ENCODE data around the gene POLRMT.
"Not testable (repeated sequence)": the region's sequence is repeated elsewhere in the genome, so short reads cannot be mapped to it uniquely, and the experiment has no call there.

POLRMT gene

DNA sequence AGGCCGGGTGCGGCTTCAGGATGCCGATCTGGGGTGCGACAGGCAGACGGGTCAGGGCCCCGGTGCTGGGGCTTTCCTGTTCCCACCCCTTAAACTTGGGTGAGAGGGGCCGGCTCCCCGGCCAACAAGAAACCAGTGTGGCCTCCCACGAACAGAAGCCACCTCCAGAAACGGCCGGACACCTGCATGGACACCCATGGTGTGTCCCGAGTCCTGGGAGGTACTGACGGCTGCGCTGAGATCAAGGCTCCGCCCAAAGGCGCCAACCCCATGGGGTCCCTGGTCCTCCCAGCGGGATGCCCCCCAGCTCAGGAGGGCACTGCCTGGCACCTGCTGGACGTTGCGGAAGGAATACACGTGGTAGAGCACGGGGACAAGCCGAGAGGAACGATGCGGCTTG, 11.5 kb downstream of the POLRMT start:
- TF ChIP-seq, protein P1, sequence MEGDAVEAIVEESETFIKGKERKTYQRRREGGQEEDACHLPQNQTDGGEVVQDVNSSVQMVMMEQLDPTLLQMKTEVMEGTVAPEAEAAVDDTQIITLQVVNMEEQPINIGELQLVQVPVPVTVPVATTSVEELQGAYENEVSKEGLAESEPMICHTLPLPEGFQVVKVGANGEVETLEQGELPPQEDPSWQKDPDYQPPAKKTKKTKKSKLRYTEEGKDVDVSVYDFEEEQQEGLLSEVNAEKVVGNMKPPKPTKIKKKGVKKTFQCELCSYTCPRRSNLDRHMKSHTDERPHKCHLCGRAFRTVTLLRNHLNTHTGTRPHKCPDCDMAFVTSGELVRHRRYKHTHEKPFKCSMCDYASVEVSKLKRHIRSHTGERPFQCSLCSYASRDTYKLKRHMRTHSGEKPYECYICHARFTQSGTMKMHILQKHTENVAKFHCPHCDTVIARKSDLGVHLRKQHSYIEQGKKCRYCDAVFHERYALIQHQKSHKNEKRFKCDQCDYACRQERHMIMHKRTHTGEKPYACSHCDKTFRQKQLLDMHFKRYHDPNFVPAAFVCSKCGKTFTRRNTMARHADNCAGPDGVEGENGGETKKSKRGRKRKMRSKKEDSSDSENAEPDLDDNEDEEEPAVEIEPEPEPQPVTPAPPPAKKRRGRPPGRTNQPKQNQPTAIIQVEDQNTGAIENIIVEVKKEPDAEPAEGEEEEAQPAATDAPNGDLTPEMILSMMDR (IDR thresholded peaks at IDR 0.05; ENCODE audit: low read depth, low read length), result no peak

DNA sequence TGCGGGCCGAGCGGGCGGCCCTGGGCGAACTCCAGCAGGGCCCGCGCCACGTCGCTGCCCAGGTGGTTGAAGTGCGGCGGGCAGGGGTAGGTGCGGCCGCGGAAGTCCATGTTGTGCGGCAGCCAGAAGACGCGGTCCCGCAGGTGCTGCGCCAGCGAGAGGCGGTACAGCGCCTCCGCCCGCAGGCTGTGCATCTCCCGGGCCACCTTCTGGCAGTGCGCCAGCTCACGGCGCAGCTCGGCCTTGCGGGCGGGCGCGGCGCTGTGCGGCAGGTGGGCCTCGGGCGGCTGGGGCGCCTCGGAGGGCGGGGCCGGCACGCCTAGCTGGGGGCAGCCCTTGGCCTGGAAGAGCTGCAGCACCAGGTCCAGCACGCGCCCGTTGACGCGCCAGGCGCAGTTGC, 12.1 kb downstream of the POLRMT start:
- not testable (repeated sequence) for DNase-seq (ENCODE audit: extremely low read depth, low read depth)

More for the DNA sequence above, 11.5 kb downstream of the POLRMT start:
- DNase-seq (ENCODE audit: extremely low read depth, low read depth), result no peak

DNA sequence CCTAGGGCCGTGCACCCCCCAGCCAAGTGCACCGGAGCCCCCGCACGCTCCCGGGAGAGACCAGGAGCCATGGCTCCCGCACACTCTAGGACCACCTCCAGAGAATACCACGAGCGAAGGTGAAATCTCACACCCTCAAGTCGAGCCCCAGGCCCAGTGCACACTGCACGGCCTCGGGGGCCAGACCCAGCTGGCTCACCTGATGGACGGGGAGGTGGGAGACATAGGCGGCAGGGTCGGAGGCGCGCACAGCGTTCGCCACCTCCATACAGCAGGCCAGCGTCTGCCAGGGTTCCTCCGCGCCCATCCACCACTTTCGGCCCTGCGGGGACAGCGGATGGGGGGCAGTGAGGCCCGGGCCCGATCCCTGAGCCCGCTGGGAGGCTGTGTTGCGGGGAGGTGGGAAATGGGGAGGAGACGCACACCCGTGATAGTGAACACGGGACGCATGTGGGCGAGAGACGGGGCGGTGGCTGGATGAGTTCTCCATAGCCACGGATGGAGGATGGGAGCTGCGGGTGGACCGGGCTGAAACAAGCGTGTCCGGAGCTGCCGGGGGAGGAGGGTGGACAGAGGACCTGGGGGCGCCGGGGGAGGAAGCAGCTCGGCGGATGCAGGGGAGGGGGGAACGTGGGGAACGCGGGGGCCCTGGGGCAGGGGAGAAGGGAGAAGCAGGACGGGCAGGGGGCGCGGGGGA, 13.0 kb downstream of the POLRMT start:
- TF ChIP-seq, protein P1 (IDR thresholded peaks at IDR 0.05; ENCODE audit: low read depth, low read length), result no peak
- no peak for DNase-seq (ENCODE audit: extremely low read depth, low read depth)

DNA sequence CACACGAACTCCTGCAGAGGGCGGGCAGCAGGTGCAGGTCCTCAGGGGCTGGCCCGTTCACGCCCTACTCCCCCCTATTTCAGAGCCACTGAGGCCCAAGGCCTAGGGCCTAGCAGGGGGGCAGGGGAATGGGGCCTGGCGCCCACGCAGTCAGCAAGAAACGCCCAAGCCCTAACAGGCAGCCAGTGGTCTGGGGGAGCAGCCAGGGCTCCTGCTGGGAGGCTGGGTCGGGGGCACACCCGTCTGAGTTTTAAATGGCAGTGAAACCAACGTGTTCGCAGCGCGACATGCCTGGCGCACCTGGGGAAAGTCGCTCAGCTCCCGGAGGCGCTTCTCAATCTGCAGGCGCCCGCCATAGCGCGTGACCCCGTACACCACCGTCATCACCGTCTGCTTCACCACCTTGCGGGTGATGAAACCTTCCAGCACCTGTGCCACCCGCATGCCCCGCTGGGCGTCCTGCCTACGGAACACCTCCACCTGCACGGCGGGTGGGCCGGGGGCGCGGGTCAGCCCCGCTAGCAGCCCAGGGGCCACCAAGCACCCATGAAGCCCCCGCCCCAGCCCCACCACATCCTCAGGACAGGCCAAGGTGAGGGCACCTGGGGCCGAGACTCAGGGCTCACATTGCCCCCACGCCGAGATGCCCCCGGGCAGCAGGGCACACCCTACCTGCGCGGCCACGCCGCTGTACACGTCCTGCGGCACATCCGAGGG, 13.9 kb downstream of the POLRMT start:
- TF ChIP-seq, protein P1 (IDR thresholded peaks at IDR 0.05; ENCODE audit: low read depth, low read length), result no peak
- no peak for DNase-seq (ENCODE audit: extremely low read depth, low read depth)

DNA sequence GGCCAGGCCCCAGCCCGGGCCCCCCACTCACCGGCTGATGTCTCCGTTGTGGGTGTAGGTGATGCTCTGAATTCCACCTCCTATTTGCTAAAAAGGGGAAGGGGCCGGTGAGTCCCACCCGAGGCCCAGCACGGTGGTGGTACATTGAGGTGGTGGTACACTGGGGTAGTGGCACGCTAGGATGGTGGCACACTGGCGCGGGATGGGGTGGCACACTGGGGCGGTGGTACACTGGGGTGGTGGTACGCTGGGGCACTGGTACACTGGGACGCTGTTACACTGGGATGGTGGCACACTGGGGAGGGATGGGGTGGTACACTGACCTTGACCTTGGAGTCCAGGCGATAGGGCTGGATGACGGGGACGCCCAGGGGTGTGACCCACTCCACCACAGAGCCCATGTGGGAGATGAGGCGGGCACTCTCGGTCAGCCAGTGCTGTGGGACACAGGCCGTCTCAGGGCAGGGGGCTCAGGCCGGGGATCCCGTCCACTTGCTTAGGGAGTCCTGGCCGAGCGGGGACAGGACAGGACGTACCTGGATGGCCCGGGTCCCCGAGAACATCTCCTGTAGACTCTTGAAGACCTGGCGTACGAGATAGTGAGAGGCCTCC, 14.6 kb downstream of the POLRMT start:
- TF ChIP-seq, protein P1 (IDR thresholded peaks at IDR 0.05; ENCODE audit: low read depth, low read length), result no peak
- DNase-seq (ENCODE audit: extremely low read depth, low read depth), result no peak

DNA sequence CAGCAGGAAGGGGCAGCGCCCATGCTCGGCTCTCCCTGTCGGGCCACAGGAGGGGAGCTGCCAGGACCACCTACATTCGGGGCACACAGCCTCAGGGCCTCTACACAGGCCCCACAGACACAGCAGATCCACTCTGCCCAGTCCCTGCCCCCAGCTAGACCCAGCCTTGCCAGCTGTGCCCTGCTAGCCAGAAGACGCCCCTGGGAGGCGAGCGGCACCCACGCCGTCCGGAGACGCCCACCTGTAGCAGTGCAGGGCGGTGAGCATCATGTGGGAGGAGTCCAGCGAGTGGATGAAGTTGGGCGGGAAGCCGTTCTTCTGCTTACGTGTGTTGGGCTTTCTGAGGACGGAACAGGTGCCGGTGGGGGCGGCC, 15.1 kb downstream of the POLRMT start:
- no peak for DNase-seq (ENCODE audit: extremely low read depth, low read depth)
- TF ChIP-seq, protein P1 (IDR thresholded peaks at IDR 0.05; ENCODE audit: low read depth, low read length), result no peak

DNA sequence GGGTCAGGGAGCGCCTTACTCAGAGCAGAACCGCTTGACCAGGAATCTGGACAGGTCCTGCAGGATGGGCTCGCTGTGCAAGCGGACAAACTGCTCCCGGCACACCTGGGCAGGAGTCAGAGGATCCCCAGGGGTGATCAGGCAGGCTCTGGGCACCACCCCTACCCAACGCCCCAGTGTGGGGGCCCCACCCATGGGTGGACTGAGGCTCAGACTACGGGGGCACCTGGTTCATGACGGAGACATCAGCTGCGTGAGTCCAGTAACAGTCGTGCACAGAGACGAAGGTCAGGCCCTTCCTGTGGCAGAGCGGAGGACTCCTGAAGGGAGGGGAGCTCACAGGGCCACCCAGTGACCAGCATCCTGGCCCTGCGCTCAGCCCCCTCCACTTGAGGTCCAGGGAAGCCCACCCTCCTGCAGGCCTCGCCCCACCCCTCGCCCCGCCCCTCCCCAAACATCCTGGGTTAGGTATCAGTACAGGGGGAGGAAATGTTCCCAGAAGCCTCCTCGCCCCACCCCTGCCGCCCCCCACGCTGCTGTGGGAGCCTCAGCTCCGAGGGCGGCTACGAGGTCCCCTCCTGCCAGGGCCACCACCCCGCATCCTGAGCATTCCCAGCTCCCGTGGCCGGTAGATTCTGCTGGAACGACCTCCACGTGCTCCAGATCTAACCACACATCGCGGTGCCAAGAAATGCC, 15.6 kb downstream of the POLRMT start:
- TF ChIP-seq, protein P1 (IDR thresholded peaks at IDR 0.05; ENCODE audit: low read depth, low read length), result no peak
- DNase-seq (ENCODE audit: extremely low read depth, low read depth), result no peak

All from AG09319 (cell line).